GOT3 (cell line): ENCODE results near the gene SMYD2.
A peak's percentile ranks its signal among the peaks of the same experiment; 100 is the strongest.

Experiments used
- DNase-seq: peaks from one replicate; lab custom pipeline; 2025; ENCODE audit warnings: mixed read lengths; lab: John Stamatoyannopoulos, UW

SMYD2 gene, protein sequence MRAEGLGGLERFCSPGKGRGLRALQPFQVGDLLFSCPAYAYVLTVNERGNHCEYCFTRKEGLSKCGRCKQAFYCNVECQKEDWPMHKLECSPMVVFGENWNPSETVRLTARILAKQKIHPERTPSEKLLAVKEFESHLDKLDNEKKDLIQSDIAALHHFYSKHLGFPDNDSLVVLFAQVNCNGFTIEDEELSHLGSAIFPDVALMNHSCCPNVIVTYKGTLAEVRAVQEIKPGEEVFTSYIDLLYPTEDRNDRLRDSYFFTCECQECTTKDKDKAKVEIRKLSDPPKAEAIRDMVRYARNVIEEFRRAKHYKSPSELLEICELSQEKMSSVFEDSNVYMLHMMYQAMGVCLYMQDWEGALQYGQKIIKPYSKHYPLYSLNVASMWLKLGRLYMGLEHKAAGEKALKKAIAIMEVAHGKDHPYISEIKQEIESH

DNA sequence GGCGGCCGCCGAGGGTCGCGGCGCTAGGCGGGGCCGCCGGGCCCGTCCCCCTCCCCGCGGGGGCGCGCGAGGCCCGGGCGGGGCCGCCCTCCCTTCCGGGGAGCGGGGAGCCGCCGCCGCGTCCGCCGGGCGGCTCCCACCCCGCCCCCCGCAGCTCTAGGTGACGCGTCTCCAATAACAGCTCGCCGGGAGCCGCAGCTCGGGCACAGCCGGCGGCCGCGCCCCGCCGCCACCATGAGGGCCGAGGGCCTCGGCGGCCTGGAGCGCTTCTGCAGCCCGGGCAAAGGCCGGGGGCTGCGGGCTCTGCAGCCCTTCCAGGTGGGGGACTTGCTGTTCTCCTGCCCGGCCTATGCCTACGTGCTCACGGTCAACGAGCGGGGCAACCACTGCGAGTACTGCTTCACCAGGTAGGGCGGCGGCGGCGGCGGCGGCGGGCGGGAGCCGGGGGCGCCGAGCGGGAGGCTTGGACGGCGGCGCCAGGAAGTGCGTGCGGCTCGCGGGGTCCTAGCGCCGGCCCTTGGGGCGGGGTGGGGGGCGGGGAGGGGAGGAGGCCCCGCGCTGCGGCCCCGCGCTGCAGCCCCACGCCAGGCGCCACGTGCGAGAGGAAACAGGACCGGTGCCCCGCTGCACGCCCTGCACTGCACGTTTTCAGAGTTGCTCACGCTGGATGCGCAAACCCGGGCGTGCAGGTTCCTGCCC lies at the start of gene SMYD2:
TSS of gene SMYD2 (plus strand) at position 139 of the 699 bp plus-strand sequence. CDS start at position 235, 96 bp downstream.
- no peak for DNase-seq

DNA sequence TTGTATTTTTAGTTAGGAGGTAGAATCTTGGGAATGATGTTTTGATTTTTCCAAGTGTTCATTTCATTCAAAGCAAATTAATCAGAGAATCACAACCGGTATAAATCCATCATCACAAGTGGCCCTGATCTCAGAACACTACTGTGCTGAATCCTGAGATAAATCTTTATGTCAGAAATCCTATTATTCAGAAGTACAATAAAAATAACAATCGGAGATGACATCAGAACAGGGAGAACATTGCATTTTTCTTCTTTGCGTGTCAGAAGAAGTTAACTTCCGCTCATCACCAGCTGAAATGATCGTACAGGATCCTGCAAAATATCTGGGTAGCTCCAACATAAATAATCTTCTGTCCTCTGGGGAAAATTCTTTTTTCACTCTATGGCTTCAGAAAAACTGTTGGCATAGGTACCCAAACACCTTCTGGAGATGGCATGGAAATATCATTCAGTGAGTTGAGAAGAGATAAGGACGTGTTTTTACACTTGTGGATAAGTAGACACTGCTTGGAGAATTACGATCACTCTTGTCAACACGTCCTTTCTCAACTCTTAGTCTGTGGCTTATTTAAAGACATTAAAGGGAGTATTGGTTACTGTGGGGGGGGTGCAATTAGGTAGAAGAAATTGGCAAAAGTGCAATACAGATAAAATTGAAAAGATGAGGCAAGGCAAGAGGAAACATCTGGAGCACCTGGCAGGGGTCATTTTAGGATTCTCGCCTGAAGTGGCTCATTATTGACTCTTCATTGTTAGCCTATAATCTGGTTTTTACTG lies 46.9 kb upstream of the SMYD2 start:
- no peak for DNase-seq

DNA sequence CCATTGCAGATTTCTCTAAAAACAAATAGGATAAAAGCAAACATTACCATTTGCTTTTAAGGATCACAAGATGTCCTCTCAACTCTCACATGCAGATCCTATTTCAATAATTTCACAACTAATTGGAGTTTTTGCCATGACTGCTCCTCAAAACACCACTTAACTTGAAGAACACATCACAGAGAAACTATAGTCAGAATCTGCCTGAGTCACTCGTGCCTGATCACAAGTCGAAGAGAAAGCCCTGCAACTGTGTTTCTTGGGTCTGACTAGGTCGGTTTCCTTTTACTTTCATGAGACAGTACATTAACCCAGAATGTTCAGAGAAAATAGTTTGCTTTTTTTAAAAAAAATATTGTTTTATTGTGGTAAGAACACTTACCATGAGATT lies 46.3 kb upstream of the SMYD2 start:
- no peak for DNase-seq

DNA sequence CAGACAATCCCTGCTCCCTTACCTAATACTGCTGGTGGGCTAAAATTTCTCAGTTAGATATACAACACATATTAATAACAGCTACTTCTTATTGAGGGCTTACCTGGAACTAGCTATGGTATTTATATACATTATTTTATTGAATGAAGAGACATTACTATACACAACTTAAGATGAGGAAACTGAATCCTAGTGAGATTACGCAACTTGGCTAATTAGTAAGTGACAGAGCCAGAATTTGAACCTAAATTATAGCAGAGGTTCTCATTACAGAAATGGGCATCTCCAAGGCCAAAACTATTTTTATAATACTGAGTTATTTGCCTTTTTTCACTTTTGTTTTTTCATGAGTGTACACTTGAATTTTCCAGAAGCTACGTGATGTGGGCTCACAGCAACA lies 44.5 kb upstream of the SMYD2 start:
- DNase-seq: no peak

DNA sequence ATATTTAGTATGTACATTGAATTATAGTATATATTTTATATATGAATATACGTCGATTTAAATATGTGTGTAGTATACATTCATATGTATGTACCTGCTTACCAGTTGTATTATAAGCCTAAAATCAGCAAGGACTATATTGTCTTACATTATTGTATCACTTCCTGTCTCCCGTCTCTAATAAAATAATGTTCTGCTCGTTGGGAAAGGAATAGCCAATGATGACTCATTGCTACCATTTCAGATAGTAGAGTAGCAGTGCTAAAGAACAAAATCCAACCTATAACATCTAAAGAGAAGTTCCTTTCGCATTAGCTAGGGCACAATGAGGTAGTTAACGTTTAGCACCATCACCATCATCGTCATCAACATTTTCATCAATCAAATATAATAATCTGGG lies 39.9 kb upstream of the SMYD2 start:
- DNase-seq: no peak

DNA sequence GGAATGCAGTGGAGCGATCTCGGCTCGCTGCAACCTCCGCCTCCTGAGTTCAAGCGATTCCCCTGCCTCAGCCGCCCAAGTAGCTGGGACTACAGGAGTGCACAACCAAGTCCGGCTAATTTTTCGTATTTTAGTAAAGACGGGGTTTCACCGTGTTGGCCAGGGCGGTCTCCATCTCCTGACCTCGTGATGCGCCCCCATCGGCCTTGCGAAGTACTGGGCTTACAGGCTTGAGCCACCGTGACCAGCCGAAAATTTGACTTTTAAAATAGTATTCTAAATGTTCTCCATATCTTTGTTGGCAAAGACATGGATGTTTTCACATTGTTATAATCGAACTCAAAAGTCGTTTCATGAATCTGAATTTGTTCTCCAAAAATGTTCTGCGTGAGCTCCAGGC lies 36.7 kb upstream of the SMYD2 start:
- DNase-seq: no peak

DNA sequence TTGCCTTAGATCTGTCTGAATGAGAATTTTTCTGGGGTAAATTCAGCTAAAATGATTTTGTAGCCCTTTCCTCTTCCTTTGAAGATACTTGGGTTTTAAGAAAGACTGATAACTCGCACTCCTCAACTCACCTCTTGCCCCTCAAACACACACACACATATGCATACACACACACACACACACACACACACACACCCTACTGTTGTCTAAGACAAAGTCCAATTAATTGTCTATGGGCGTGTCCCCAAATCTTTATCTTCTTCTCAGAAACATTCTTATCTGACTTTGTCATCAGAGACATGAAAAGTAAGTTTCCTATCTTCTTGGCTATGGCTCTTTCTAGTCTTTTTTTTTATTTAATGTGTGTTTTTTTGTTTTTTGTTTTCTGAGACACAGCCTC lies 36.1 kb upstream of the SMYD2 start:
- DNase-seq: no peak

DNA sequence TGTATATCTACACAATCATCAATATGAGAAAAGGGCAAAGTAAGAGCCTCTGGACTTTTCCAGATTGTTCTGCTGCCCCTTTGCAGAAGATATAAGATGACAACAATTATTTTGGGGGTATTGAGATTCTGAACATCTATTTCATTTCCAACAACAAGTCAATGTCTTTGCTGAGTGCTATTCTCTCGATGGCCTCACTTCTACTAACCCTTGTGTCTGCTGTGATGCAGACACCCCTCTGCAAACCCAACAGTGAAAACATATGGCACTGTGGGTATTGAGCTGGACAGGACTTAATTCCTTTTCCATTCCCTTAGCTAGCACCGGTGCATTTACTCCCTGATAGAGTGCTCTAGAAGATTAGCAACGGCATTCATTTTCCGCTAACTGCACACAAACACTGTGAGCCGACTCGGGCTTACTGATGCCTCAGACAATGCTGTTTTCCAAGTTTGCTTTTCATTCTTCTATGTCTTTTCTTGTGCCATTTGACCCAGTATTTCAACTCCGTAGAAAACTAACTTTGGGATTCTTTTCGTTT lies 33.4 kb upstream of the SMYD2 start:
- DNase-seq: no peak

DNA sequence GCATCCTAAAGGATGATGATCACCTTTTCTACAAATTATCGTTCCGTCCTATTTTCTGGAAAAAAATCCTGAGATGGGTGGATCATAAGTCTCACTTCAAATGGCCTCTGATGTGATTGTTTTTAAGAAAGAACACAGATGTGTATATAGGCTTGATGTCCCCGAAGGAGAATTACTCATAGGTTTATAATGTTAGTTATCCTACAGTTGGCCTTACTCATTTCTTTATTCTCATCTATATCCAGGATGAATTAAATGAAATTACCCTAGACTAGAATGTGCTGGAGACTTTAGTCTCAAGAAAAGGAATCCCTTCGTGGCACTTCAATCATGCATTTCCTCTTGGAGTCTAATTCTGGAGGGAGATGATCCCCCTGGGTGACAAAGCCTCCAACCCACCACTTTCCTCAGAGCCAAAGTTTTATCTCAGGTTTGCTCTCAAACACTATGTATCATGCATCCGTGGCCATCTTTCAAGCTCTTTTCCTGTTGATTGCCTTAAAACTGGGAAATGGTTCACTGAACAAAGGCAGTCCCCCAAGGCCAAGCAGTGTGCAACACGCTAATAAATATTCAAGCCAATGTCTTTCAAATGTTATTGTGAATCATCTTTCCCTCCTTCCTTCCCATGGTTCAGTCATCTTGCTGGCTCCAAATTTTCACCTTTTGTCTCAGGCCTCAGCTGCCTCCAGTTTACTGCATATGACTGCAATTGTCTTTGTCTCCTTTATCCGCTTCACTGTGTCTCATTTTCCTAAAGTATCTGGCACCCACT lies 32.5 kb upstream of the SMYD2 start:
- no peak for DNase-seq

DNA sequence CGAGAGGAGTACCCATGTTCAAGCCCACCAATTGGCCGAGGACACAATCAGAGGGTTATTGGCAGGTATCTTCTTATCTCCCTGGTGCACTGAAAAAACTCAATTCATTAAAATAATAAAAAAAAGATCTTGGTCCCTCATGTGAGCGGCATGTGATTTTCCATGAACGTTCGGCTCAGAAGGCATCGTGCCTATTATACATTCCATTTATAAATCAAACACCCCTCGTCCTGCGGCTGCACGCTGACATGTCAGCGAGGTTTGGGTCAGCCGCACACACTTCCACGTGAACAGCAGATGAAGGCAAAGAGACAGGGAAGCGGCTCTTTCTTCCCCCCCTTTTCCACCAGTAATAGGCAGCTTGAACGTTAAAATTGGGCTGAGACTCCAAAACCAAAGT lies 31.3 kb upstream of the SMYD2 start:
- DNase-seq: no peak

DNA sequence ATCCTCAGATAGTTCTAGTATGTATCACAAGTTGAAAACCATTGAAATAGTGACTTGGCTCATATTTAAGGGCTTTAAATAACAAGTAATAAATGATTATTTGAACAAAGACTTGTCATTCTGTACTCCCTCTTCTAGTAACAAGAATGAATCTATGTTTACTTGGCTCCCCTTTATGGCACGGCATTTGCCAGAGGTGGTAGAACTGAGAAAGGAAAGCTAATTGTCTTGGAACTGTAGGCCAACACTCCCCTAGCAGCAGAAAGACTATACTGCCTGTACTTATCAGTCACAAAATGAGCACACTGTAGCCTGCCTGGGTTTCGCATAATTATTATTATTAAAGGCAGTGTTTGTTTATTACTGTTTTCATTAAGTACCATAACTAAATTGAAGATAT lies 29.6 kb upstream of the SMYD2 start:
- DNase-seq: no peak

DNA sequence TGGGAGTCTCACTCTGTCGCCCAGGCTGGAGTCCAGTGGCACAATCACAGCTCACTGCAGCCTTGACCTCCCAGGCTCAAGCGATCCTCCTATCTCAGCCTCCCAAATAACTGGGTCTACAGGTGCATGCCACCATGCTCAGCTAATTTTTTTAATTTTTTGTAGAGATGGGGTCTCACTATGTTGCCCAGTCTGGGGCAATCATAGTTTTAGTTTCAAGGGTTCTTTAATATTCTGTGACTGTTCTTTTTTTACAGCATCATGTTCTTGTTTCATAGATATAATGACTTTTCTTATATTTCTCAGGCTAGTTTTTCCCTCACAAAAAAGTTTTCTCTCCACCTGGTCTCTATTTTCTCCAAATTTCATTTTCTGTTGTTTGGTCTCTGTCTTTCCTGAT lies 25.4 kb upstream of the SMYD2 start:
- no peak for DNase-seq

DNA sequence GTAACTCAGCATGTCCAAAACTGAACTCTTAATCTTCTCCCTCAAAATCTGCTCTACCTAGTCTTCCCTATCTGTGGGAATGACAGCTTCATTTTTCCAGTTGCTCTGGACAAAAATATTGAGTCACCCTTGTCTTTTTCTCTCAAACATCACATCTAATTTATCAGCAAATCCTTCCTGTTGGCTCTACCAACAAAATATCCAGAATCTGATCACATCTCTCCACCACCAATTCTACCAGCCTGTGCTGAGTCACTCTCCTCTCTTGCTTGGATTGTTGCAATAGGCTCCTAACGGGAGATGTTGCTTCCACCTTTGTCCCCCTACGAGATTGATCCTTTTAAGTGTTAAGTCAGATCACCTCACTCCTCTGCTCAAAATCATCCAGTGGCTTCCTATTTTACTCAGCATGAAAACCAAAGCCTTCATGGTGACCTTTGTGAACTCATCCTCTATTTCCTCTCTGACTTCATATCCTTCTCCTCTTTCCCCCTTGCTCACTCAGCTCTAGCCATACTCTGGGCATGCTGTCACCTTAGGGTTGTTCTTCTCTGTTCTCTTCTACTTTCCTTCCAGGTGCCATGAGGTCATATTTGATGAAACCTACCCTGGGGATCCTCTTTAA lies 21.5 kb upstream of the SMYD2 start:
- no peak for DNase-seq

DNA sequence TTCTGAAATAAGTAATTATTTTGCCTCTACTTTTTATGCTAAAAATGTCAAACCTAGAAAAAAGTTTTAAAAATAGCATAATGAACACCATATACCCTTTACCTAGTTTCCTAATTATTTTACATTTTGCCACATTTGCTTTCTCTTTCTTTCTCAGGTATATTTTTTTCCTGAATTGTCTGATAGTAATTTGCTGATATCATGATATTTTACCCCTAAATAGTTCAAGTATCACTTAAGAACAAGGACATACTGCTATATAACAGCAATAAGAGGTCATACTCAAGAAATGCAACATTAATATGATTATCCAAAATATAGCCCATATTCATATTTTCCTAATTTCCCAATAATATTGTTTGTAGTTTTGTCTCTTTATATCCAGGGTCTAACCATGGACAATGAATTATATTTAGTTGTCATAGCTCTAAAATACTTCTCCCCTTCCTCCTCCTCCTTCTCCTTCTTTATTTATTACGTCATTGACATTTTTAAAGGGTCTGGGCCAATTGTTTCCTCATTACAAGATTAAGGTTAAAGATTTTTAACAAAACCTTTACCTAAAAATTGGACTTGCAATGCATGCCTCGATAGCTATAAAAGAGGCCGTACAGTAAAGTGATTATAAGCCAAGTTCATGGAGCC lies 20.3 kb upstream of the SMYD2 start:
- no peak for DNase-seq

DNA sequence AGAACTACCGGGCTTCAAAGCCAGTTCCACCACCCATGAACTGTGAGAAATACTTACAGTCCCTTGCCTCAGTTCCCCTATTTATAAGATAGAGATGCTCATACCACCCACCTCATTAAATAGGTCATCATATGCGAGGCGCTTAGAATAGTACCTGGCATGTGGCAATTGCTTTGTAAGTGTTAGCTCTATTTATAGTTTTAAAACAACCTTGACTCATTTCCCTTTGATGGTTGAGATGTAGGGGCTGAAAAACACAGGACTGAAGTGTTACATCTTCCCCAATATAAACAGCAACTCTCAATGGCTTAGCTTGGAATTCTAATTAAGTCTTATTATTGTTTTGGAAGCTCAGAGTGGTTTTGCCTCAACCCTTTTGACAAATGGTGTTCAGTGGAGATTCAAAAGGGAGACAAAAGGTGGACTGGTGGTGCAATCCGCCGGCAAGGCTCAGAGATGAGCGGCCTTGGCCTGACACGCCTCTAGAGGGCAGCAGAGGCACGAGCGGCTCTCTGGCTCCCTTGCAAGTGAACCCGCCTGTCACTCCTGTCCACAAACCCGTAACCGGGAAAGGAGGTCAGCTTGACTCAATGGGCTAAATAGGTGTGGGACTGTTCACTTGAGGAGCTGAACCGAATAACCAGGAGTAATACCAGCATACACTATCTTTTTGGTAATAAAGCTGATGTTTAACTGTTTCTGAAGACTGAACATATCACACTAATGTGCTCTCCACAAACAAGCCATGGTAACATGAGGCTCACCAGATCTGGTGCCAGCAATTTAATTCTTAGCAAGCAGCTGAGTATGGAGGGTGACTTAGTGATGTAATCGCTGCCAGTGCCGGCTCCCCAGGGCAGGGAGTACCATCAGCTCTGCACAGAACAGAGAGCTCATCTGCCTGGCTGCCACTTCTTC lies 19.5 kb upstream of the SMYD2 start:
- DNase-seq: peak; percentile 50

DNA sequence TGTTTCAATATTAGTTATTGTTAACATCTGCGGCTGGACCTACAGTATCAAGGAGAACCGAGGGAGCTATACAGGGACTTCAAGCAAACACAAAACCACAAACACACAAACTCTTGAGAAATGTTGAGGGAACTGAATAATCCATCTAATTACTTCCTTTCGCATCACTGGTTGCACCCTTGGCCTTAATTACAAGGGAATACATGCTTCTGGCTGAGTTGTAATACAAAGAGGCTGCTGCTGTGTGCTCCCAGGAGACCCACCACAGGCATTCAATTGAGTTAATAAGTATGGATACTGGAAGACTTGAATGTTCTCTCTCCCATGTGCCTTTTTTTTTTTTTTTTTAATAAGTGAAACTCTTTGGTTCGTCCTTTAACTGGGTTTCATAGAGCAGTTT lies 16.8 kb upstream of the SMYD2 start:
- no peak for DNase-seq

DNA sequence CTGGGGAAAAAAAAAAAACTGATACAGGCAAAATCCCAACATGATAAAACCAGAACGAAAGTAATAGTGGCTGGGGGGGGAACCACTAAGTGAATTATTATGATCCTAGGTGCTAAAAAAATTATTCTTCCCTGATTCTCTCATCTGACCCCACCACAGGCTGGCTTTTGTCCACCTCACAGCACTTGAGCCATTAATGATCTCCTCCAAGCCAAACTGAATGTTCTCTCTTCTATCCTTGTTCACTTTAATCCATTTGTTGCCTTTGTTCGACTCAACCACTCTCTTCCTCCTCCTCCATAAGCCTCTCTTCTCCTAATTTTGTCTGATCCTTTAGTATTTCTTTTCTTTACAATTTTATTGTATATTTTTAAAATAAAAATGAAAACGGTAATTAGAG lies 16.0 kb upstream of the SMYD2 start:
- no peak for DNase-seq

DNA sequence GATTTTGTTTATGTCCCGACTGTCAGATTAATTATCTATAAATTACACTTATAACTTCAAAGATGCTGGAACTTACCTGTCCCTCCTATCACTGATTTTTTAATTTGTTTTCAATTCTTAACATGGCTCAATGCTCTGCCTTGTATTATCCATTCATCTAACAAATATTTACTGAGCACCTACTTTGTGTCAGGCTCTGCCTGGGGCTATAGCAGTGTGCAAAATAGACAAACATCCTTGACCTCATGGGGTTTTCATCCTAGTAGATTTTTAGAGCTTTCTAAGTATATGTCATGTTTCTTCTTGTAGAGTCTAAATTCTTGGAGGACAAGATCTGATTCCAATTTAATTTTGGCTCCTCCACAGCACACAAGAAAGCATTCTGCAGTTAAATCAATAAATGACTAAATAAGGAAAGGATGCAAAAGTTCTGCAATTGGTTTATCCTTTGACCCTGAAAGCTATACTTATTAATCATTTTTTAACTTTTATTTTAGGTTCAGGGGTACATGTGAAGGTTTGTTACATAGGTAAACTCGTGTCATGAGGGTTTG lies 10.8 kb upstream of the SMYD2 start:
- no peak for DNase-seq

DNA sequence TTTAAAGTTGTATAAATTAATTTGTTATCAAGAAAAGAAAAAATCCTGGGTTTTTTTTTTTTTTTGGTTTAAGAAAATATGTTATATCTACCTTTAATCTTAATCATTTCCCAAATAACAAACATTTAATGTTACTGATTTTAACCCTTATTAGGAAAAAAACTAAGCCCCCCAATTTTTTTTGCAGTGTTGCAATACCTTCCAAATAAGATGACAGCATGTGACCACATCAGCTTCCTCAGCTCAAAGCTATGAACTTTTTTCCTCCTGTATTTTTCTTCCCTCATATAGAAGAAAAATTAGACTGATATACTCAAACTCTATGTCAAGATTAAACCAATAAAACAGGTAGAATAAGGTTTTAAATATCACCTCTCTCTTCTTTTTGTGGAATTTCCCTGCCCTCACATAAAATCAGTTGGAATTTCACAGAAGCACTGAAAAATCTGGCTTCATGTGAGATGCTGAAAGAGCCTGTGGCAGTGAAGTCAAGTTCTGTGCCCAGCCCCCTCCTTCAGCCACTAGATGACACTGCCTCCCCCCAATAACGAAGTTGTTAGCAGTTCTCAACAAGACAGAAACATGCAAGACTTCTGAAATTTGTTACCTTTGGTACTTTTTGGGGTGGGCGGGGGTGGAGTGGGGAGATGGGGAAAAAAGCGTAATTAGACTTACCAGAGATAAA lies 9.6 kb upstream of the SMYD2 start:
- no peak for DNase-seq
